ENCODE data around the gene CCDC188.

DNA sequence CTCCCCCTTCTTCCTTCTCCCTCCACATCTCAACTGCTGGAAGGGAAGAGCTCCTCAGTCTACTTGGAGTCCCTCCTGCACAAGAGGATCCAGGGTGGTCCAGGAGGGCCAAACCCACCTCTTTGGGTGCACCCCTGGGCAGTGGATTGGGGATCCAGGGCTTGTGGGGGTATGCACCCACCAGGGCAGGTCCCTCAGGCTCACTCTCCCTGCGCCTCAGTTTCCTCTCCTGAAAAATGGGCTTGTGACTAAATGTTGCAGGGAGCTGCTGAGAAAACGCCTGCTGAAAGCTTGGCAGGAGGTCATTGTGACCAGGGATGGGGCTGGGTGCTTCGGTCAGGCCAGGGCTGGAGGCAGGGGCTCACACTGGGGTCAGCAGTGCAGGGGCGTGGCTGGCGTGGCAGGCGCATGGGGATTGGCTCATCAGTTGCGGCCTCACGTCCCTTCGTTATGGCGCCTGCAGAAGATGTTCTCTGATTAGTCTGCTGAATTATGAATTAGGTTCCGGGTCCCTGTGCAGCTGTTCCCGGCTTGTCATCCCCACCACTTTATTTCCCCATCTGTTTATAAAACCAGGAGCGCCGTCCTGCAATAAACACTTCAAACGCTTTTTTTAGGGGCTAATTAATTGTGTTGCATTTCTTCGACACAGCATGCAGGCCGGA is 25.7 kb upstream of the CCDC188 start:
- TF ChIP-seq NFRKB (IDR thresholded peaks at IDR 0.05) (no peak), SUZ12 (IDR thresholded peaks at IDR 0.05) (no peak), TARDBP (IDR thresholded peaks at IDR 0.05) (no peak), ZNF384 (IDR thresholded peaks at IDR 0.05) (no peak)
